ENCODE data around the gene GMEB2. TPM values are rescaled to one million over a fixed set of nuclear protein-coding genes. Genes with fewer than 3 reads are reported as not detected.
"Not testable (repeated sequence)": the region's sequence is repeated elsewhere in the genome, so short reads cannot be mapped to it uniquely, and the experiment has no call there.

The GMEB2 gene
- polyA plus RNA-seq, 1 donor = 10.5 TPM

- DNase-seq = no peak
- H3K4me3 ChIP-seq (ENCODE audit: low read length) = no peak overlapping the region
Measured at GRCh38 chr20:63577317-63577894, 49.5 kb downstream of the GMEB2 start.

DNA sequence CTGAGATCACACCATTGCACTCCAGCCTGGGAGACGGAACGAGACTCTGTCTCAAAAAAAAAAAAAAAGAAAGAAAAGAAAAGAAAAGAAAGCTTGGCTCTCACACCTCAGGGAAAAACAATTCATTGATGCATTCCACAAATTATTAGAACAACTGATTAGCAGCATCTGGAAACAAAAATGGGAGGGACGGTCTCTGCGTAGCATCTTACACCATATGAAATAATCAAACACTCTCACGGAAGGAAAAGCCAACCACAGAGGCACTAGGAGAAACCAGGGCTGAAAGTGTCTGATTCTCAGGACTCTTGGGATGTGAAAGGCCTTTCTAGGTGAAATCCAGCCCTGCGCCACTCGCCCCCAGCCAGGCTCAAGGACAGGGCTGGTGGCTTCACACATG, 50.6 kb downstream of the GMEB2 start:
- WGBS (ENCODE audit: insufficient coverage, low lambda C conversion rate) = no CpG with 5 or more reads among the region's 7 CpGs
- no peak for DNase-seq
- H3K36me3 ChIP-seq (ENCODE audit: control insufficient read depth, insufficient read depth, low read length) = peaks cover 4% of the 10 kb centered on the region
- peaks cover 19% of the 10 kb centered on the region for H3K27me3 ChIP-seq (ENCODE audit: control insufficient read depth, insufficient read depth, low read length)
- H3K27ac ChIP-seq (ENCODE audit: low read length) = no peak overlapping the region
- no peaks in the 10 kb centered on the region for H3K9me3 ChIP-seq (ENCODE audit: control insufficient read depth, low read depth, low read length)
- no peak overlapping the region for H3K4me3 ChIP-seq (ENCODE audit: low read length)
- H3K4me1 ChIP-seq (ENCODE audit: control insufficient read depth, insufficient read depth, low read length) = peaks cover 8% of the 10 kb centered on the region

More at GRCh38 chr20:63577317-63577894, 49.5 kb downstream of the GMEB2 start:
- Histone ChIP-seq H3K27ac (ENCODE audit: low read length) (no peak overlapping the region), H3K27me3 (ENCODE audit: control insufficient read depth, insufficient read depth, low read length) (peaks cover 21% of the 10 kb centered on the region), H3K36me3 (ENCODE audit: control insufficient read depth, insufficient read depth, low read length) (no peaks in the 10 kb centered on the region), H3K4me1 (ENCODE audit: control insufficient read depth, insufficient read depth, low read length) (peaks cover 8% of the 10 kb centered on the region), H3K9me3 (ENCODE audit: control insufficient read depth, low read depth, low read length) (no peaks in the 10 kb centered on the region)
- WGBS (ENCODE audit: insufficient coverage, low lambda C conversion rate) = 96% methylated on average over 4 of the region's 19 CpGs

- WGBS (ENCODE audit: insufficient coverage, low lambda C conversion rate) = no CpG with 5 or more reads among the region's 28 CpGs
- no peak overlapping the region for H3K27ac ChIP-seq (ENCODE audit: low read length)
- H3K27me3 ChIP-seq (ENCODE audit: control insufficient read depth, insufficient read depth, low read length) = peaks cover 13% of the 10 kb centered on the region
- no peaks in the 10 kb centered on the region for H3K9me3 ChIP-seq (ENCODE audit: control insufficient read depth, low read depth, low read length)
- peaks cover 4% of the 10 kb centered on the region for H3K36me3 ChIP-seq (ENCODE audit: control insufficient read depth, insufficient read depth, low read length)
- peaks cover 8% of the 10 kb centered on the region for H3K4me1 ChIP-seq (ENCODE audit: control insufficient read depth, insufficient read depth, low read length)
- DNase-seq = no peak
- H3K4me3 ChIP-seq (ENCODE audit: low read length) = no peak overlapping the region
Measured at GRCh38 chr20:63574829-63575743, 51.8 kb downstream of the GMEB2 start.

DNA sequence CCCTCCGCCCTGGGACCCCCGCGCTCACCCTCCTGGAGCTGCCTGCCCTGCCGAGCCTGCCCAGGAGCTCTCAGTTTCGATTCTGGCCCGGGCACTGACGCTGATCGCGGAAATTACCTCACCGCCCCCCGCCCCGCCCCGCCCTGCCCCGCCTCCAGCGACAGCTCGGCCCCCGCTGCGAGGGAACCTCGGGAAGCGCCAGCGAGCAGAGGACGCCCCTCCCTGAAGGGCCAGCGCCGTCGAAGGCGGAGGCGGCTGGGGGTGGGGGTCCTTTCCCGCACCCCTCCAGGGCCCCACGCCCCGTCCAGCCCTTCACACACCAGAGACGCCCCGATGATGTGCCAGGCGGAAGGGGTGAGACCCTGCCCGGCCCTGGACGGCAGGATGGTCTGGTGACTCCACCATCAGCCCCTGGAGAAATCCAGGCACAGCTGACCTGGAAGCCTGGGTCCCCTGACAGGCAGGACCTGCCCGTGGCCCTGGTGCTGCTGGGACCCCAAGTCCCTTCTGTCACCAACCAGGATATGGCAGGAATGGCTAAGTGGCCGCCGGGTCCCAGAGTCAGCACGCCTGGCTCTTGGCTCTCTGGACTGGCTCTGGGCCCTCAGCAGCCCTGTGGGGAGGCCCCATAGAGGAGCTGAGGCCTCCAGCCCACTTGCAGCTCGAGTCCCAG, 52.6 kb downstream of the GMEB2 start, which contains the start of gene HELZ2:
Gene HELZ2, minus strand, starts transcription at position 84 of the 673 bp plus-strand sequence. CDS start 1,854 bp downstream, outside the sequence.
- H3K4me1 ChIP-seq (ENCODE audit: control insufficient read depth, insufficient read depth, low read length) = peaks cover 8% of the 10 kb centered on the region
- peaks cover 4% of the 10 kb centered on the region for H3K36me3 ChIP-seq (ENCODE audit: control insufficient read depth, insufficient read depth, low read length)
- WGBS (ENCODE audit: insufficient coverage, low lambda C conversion rate) = no CpG with 5 or more reads among the region's 40 CpGs
- H3K9me3 ChIP-seq (ENCODE audit: control insufficient read depth, low read depth, low read length) = no peaks in the 10 kb centered on the region
- peak; percentile 54 to 77 for DNase-seq
- peak within 1 kb of the TSS; percentile 12 for H3K27ac ChIP-seq (ENCODE audit: low read length)
- peak within 1 kb of the TSS; percentile 79 for H3K4me3 ChIP-seq (ENCODE audit: low read length)
- H3K27me3 ChIP-seq (ENCODE audit: control insufficient read depth, insufficient read depth, low read length) = peaks cover 11% of the 10 kb centered on the region

GRCh38 chr20:63573647-63574131, 53.2 kb downstream of the GMEB2 start:
- DNase-seq = peak in 1 of 2 donors; percentile 37
- Histone ChIP-seq H3K9me3 (ENCODE audit: control insufficient read depth, low read depth, low read length) (no peaks in the 10 kb centered on the region), H3K4me3 (ENCODE audit: low read length) (peak overlapping the region; percentile 79), H3K4me1 (ENCODE audit: control insufficient read depth, insufficient read depth, low read length) (peaks cover 8% of the 10 kb centered on the region), H3K27ac (ENCODE audit: low read length) (peak overlapping the region; percentile 12), H3K36me3 (ENCODE audit: control insufficient read depth, insufficient read depth, low read length) (peaks cover 4% of the 10 kb centered on the region), H3K27me3 (ENCODE audit: control insufficient read depth, insufficient read depth, low read length) (peaks cover 7% of the 10 kb centered on the region)
- WGBS (ENCODE audit: insufficient coverage, low lambda C conversion rate) = no CpG with 5 or more reads among the region's 24 CpGs

DNA sequence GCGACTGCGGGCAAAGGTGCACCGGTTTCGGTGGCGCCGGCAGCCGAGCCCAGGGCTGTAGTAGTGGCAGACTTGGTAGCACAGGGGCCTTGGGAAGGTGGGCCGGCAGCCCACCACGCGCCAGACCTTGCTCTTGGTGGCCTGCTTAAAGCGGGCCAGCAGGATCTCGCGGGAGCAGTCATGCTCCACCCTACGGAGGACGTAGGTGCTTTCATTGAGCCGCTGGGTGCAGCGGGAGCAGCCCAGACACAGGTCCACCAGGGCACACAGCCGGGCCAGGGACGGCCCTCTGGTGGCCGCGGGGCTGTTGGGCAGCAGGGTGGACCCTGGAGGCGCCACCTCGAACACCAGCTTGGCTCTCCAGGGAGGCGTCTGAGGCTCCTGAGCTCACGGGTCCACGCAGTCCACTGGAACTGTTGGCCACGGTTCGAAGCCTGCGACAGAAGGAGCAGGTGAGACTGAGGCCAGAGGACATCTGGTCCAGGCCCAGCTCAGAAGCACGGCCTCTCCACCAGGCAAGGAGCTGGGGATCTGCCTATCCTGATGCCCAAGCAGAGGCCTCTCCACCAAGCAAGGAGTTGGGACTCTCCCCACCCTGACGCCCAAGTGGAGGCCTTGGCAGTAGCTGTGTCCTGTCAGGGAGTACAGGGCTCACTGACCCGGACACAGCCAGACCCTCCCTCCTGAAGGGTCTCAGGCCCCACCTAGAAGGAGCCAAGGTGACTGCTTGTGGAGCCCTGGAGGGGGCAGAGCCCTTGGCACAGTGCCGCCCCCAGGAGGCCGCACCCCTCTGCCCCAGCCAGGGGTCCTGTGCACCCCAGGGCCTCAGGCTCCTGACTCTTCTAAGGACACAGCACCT, 53.9 kb downstream of the GMEB2 start:
- DNase-seq = no peak
- Histone ChIP-seq H3K27me3 (ENCODE audit: control insufficient read depth, insufficient read depth, low read length) (peaks cover 3% of the 10 kb centered on the region), H3K4me1 (ENCODE audit: control insufficient read depth, insufficient read depth, low read length) (peaks cover 8% of the 10 kb centered on the region), H3K36me3 (ENCODE audit: control insufficient read depth, insufficient read depth, low read length) (peaks cover 4% of the 10 kb centered on the region), H3K4me3 (ENCODE audit: low read length) (peak overlapping the region; percentile 79), H3K27ac (ENCODE audit: low read length) (no peak overlapping the region), H3K9me3 (ENCODE audit: control insufficient read depth, low read depth, low read length) (no peaks in the 10 kb centered on the region)
- no CpG with 5 or more reads among the region's 34 CpGs for WGBS (ENCODE audit: insufficient coverage, low lambda C conversion rate)

- H3K4me1 ChIP-seq (ENCODE audit: control insufficient read depth, insufficient read depth, low read length) = peaks cover 8% of the 10 kb centered on the region
Measured at GRCh38 chr20:63572071-63572787, 54.7 kb downstream of the GMEB2 start.

DNA sequence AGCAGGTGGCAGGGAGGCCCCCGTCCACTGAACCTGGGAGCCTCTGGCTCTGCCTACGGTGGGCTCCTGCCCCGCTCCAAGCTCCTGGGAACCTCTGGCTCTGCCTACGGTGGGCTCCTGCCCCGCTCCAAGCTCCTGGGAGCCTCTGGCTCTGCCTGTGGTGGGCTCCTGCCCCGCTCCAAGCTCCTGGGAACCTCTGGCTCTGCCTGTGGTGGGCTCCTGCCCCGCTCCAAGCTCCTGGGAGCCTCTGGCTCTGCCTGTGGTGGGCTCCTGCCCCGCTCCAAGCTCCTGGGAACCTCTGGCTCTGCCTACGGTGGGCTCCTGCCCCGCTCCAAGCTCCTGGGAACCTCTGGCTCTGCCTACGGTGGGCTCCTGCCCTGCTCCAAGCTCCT, 55.8 kb downstream of the GMEB2 start:
- not testable (repeated sequence) for H3K27ac ChIP-seq (ENCODE audit: low read length); H3K36me3 ChIP-seq (ENCODE audit: control insufficient read depth, insufficient read depth, low read length); DNase-seq; H3K9me3 ChIP-seq (ENCODE audit: control insufficient read depth, low read depth, low read length); H3K4me1 ChIP-seq (ENCODE audit: control insufficient read depth, insufficient read depth, low read length); H3K4me3 ChIP-seq (ENCODE audit: low read length); H3K27me3 ChIP-seq (ENCODE audit: control insufficient read depth, insufficient read depth, low read length)
- no CpG with 5 or more reads among the region's 11 CpGs for WGBS (ENCODE audit: insufficient coverage, low lambda C conversion rate)

More at GRCh38 chr20:63572071-63572787, 54.7 kb downstream of the GMEB2 start:
- peaks cover 3% of the 10 kb centered on the region for H3K27me3 ChIP-seq (ENCODE audit: control insufficient read depth, insufficient read depth, low read length)
- no peak overlapping the region for H3K27ac ChIP-seq (ENCODE audit: low read length)
- no CpG with 5 or more reads among the region's 48 CpGs for WGBS (ENCODE audit: insufficient coverage, low lambda C conversion rate)
- no peak overlapping the region for H3K4me3 ChIP-seq (ENCODE audit: low read length)
- peaks cover 4% of the 10 kb centered on the region for H3K36me3 ChIP-seq (ENCODE audit: control insufficient read depth, insufficient read depth, low read length)
- no peak for DNase-seq
- H3K9me3 ChIP-seq (ENCODE audit: control insufficient read depth, low read depth, low read length) = no peaks in the 10 kb centered on the region

DNA sequence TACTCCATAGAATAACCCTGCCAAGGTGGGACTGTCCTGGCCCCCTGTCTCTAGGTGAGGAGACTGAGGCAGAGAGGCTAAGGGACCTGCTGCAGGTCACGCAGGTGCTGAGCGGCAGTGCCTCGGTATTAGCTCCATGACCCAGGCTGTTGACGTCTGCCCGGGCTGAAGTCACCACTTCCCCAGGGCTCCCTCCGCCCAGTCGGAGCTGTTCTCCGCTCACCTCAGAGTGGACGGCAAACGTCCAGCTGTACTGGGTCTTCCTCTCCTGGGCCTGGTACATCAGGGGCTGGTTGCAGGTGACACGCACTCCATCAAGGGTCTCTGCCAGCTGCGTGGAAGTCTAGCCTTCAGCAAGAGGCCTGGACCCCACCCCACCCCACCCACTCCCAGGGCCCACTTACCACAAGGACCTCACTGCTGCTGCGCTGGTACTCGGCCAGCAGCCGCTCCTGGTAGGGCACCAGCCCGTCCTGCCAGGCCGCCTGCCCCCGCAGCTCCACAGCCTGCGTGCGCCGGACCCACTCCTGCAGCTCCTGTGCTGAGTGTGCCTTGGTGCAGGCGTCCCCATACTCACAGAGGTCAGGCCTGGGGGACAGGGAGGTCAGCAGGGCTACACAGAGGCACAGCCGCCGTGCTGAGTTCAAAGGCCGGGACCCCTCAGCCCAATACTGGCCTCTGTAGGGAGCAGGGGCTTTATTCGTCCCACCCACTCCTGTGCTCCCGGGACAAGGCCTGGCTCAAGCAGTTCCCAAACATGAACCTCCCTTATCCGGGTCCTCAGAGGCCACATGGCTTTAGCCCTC, 56.4 kb downstream of the GMEB2 start:
- Histone ChIP-seq H3K36me3 (ENCODE audit: control insufficient read depth, insufficient read depth, low read length) (peaks cover 11% of the 10 kb centered on the region), H3K27ac (ENCODE audit: low read length) (no peak overlapping the region), H3K9me3 (ENCODE audit: control insufficient read depth, low read depth, low read length) (peaks cover under 1% of the 10 kb centered on the region), H3K4me3 (ENCODE audit: low read length) (no peak overlapping the region), H3K4me1 (ENCODE audit: control insufficient read depth, insufficient read depth, low read length) (peaks cover 8% of the 10 kb centered on the region), H3K27me3 (ENCODE audit: control insufficient read depth, insufficient read depth, low read length) (no peaks in the 10 kb centered on the region)
- no peak for DNase-seq
- WGBS (ENCODE audit: insufficient coverage, low lambda C conversion rate) = no CpG with 5 or more reads among the region's 28 CpGs

All from large intestine (tissue), 3 donors.